GM12874 (cell line): ENCODE measurements around the gene CACNB4.

Experiments used
- TF ChIP-seq, protein P1 (sequence below): IDR thresholded peaks from 2 replicates; pipeline ENCODE4 v1.5.1; 2011; ENCODE audit warnings: low read depth, mild to moderate bottlenecking, control low read depth, low read length, moderate library complexity; ENCODE audit not compliant: insufficient read depth

The CACNB4 gene

GRCh38 chr2:151936626-151937025, 162.2 kb downstream of the CACNB4 start:
- TF ChIP-seq, protein P1, sequence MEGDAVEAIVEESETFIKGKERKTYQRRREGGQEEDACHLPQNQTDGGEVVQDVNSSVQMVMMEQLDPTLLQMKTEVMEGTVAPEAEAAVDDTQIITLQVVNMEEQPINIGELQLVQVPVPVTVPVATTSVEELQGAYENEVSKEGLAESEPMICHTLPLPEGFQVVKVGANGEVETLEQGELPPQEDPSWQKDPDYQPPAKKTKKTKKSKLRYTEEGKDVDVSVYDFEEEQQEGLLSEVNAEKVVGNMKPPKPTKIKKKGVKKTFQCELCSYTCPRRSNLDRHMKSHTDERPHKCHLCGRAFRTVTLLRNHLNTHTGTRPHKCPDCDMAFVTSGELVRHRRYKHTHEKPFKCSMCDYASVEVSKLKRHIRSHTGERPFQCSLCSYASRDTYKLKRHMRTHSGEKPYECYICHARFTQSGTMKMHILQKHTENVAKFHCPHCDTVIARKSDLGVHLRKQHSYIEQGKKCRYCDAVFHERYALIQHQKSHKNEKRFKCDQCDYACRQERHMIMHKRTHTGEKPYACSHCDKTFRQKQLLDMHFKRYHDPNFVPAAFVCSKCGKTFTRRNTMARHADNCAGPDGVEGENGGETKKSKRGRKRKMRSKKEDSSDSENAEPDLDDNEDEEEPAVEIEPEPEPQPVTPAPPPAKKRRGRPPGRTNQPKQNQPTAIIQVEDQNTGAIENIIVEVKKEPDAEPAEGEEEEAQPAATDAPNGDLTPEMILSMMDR, result no peak

- TF ChIP-seq, protein P1, result no peak
Observed at GRCh38 chr2:151933266-151933804, 165.5 kb downstream of the CACNB4 start.

DNA sequence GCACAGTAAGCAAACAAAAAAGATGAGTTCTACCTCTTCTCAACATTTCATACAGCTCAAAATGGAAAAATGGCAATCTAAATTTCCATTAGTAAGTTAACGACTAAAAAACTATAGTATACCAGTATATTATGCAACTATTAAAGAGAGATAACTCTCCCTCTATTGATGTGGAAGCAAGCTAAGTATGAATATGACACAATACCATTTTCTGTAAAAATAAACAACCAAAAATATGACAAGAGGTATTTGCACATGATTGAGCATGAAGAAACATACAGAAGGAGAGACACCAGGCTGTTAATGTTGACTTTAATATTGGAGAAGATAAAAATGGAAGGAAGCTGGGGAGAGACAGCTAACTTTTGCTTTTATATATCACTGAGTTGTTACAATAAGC, 167.1 kb downstream of the CACNB4 start:
- TF ChIP-seq, protein P1, result no peak

DNA sequence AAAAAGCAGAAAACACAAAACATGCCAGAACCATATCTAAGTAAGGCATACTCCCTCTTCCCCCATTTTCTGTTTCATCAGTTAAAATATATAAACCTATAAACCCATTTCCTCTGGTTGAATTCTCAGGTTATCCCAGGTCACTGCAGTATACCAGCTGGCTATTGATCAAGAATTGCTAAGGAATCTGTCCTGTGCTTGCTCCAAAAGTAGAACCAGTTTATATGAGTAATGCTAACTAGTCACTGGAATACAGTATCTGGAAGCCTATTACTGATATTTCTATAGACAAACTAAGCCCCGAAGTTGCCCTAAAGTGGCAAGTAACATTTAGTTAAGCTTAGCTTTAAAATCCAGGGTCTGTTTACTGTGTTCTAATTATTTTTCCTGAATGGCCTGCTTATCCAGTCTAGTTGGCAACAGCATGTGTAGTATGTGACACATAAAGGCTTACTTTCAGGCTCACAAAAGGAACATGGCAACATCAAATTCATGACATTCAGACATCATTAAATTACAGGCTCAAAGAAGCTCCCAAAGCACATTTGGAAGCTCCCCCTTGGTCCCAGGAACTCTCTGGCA, 167.7 kb downstream of the CACNB4 start:
- TF ChIP-seq, protein P1, result no peak

DNA sequence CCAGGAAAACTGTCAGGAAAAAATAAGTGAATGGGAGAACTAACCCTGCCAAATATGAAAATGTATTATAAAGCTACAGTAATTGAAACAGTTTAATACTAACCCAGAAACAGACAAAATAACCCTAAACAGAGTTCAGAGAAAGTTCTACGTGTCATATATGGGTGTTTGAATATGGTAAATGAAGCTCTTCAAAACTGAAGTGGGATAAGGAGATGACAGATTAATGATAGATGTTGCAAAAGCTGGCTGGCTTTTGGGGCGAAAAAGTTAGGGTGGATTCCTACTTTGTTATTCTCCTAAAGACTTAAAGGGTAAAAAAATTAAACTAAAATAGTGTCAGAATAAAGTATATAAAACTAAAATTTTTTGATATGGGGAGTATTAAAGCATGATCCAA, 168.8 kb downstream of the CACNB4 start:
- TF ChIP-seq, protein P1, result no peak

DNA sequence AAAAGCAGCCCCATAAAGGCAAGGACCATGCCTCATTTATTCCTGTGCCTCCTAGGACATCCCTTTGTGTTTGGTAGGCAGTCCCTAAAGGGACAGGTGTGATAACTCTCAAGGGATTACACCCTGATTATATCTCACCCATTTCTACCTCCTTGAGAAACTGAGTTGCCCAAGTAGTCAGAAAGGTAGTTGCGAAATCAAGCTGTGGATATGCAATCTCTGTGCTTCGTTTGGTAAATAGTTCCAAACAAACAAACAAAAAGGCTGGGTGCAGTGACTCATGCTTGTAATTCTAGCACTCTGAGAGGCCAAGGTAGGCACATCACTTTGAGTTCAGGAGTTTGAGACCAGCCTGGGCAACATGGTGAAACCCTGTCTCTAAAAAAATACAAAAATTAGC, 170.5 kb downstream of the CACNB4 start:
- TF ChIP-seq, protein P1, result no peak

DNA sequence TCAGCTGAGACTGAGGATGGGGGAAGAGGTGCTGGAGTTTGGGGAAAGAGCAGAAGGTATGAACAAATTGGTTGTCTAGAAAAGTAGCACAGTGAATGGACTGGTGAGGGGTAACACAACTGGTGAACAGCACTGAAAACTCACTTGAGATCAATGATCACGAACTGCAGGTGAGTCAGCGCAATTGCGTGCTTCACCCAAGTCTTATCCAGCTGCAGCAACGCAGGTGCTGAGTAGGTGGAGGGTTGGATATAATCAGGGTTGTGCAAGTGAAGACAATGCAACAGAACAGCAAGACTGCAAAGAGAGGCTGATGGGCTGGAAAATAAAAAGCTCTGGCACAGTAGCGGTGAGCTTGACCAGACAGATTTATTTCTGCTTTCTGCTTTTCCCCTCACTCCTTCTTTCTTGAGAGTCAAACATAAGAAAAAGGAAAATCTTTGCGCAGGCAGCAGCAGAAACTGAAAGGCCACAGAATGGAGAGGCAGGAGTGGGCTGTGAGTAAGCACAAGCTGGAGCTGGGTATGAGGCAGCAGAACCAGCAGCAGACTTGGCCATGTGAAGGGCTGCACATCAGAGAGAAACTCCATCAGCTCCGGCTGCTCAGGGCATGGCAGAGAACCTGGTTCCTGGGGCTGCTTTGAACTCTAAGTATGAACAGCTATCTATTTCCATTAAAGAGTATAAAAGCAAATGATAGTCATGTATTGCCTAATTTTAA, 171.2 kb downstream of the CACNB4 start:
- TF ChIP-seq, protein P1, result no peak
